Astrocyte of the spinal cord (primary cell): ENCODE results near the gene CLDN9.
"Not testable (repeated sequence)": the region's sequence is repeated elsewhere in the genome, so short reads cannot be mapped to it uniquely, and the experiment has no call there.

Source experiments
- DNase-seq: peaks from one replicate; pipeline ENCODE4 v3.0.0; 2011; ENCODE audit warnings: low read depth, low spot score
- H3K4me3 ChIP-seq: 2 replicates; pipeline ENCODE4 v1.5.1; 2011; ENCODE audit warnings: low read depth, mild to moderate bottlenecking, low read length, moderate library complexity
- in situ Hi-C: cut with HindIII; loops from 2 replicates; pipeline ENCODE4 v1.10.0; 2017; ENCODE audit warnings: low sequenced_read_pairs
- TF ChIP-seq, protein P1 (sequence below): IDR thresholded peaks from 2 replicates; pipeline ENCODE4 v1.5.1; 2012; ENCODE audit warnings: low read depth, mild to moderate bottlenecking, low read length, inconsistent platforms

The CLDN9 gene

DNA sequence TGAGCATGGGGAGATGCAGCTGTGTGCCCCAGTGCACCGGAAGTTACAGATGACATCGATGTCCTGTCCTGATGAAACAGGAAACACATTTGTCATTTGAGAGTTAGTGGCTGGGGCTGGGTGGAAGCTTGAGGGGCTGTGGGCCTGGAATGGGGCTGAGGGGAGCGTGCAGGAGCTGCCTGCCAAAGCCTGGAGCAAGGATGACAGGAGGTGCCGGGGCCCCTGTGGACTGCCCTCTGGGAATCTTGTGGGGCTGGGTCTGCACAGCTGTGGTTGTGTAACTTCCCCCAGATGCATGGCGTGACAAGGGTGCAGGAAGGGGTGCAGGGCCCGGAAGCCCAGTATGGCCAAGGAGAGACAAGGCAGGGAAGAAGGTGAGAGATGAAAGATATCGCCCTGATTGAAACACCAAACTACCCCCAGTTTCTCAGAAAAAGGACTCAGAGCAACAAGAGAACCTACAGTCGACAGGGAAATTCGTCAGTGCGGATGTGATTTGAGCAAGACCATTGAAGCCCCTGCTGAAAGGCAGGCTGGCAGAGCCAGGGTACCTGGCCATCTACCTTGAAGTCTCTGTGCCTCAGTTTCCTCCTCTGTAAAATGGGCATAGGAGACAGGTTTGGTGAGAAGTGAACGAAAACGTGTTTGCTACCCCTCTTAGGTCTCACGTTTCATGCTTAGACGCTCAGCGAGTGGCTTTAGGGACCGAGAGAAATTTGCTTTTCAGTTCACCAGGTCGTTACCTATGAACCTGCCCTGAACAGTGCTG, 42.4 kb downstream of the CLDN9 start:
- no peak for DNase-seq
- H3K4me3 ChIP-seq: no peak overlapping the region
- TF ChIP-seq, protein P1, sequence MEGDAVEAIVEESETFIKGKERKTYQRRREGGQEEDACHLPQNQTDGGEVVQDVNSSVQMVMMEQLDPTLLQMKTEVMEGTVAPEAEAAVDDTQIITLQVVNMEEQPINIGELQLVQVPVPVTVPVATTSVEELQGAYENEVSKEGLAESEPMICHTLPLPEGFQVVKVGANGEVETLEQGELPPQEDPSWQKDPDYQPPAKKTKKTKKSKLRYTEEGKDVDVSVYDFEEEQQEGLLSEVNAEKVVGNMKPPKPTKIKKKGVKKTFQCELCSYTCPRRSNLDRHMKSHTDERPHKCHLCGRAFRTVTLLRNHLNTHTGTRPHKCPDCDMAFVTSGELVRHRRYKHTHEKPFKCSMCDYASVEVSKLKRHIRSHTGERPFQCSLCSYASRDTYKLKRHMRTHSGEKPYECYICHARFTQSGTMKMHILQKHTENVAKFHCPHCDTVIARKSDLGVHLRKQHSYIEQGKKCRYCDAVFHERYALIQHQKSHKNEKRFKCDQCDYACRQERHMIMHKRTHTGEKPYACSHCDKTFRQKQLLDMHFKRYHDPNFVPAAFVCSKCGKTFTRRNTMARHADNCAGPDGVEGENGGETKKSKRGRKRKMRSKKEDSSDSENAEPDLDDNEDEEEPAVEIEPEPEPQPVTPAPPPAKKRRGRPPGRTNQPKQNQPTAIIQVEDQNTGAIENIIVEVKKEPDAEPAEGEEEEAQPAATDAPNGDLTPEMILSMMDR: no peak
- in situ Hi-C loops: no loop called here

DNA sequence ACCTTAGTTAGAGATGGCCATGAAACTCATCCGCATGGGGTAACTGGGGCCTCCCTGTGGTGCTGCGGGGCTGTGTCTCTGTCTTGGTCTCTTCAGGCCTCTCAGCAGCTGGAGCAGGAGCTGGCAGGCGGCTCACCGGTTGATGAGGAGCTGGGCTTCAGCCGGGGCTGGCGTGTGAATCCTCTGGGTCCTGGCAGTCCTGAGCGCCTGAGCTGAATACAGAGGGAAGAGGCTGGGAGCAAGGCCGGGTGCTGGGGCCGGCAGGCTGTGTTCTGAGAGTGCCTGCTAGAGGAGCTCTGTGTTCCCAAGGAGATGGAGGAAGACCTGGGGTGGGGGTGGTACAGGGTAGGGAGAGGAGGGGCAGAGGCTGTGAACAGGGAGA, 43.0 kb downstream of the CLDN9 start:
- DNase-seq, in situ Hi-C loops, H3K4me3 ChIP-seq: not testable (repeated sequence)

DNA sequence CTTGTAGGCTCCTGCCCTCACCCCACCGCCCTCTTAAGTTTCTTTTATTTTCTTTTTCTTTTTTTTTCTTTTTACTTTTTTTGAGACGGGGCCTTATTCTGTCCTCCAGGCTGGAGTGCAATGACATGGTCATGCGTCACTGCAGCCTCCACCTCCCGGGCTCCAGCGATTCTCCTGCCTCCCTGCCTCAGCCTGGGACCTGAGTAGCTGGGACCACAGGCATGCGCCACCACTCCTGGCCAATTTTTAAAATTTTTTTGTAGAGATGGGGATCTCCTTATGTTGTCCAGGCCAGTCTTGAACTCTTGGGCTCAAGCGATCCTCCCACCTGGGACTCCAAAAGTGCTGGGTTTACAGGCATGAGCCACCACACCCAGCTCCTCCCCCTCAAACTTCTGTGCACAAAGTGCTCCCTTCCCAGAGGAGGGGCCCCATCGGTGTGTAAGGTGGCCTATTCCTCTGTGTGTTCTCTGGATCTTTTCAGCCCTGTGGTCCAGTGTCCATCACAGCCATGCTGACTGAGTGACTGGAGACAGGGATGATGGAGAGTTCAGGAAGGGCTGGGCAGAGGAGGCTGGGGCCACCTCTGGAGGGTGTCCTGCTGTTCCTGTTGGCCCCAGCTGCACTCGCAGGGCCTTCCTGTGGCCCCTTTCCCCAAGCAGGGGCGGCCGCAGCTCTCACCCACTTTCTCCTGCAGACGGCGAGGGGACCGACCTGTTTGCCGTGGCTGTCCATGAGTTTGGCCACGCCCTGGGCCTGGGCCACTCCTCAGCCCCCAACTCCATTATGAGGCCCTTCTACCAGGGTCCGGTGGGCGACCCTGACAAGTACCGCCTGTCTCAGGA, 43.8 kb downstream of the CLDN9 start:
- TF ChIP-seq, protein P1: no peak
- in situ Hi-C loops: no loop called here
- no peak overlapping the region for H3K4me3 ChIP-seq
- no peak for DNase-seq

DNA sequence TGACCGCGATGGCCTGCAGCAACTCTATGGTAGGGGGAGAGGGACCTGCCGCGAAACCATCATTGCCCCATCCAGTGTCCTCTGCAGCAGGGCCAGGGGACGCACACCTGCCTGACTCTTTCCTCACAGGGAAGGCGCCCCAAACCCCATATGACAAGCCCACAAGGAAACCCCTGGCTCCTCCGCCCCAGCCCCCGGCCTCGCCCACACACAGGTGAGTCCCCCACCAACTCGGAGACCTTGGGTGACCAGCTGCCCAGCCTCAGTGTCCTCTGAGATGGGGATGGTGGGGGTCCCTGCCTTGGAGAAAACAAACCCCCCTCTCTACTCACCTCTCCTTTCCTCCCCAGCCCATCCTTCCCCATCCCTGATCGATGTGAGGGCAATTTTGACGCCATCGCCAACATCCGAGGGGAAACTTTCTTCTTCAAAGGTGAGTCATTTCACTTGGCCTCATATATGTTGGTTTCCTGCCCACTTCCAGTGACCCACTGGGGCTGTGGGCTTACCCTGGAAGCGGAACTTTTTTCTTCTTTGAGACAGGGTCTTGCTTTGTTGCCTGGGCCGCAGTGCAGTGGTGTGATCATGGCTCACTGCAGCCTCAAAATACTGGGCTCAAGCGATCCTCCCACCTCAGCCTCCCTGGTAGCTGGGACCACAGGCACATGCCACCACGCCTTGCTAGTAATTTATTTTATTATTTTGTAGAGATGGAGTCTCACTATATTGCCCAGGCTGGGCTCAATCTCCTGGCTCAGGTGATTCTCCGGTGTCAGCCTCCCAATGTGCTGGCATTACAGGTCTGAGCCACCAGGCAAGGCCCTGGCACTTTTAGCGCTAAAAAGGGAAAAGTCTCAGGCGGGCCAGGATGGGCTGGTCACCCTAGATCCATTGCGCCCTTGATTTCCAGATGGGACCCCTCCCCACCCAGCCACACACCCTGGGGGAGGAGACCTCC, 44.7 kb downstream of the CLDN9 start:
- DNase-seq: no peak
- TF ChIP-seq, protein P1: no peak
- H3K4me3 ChIP-seq: no peak overlapping the region
- in situ Hi-C loops: no loop called here

DNA sequence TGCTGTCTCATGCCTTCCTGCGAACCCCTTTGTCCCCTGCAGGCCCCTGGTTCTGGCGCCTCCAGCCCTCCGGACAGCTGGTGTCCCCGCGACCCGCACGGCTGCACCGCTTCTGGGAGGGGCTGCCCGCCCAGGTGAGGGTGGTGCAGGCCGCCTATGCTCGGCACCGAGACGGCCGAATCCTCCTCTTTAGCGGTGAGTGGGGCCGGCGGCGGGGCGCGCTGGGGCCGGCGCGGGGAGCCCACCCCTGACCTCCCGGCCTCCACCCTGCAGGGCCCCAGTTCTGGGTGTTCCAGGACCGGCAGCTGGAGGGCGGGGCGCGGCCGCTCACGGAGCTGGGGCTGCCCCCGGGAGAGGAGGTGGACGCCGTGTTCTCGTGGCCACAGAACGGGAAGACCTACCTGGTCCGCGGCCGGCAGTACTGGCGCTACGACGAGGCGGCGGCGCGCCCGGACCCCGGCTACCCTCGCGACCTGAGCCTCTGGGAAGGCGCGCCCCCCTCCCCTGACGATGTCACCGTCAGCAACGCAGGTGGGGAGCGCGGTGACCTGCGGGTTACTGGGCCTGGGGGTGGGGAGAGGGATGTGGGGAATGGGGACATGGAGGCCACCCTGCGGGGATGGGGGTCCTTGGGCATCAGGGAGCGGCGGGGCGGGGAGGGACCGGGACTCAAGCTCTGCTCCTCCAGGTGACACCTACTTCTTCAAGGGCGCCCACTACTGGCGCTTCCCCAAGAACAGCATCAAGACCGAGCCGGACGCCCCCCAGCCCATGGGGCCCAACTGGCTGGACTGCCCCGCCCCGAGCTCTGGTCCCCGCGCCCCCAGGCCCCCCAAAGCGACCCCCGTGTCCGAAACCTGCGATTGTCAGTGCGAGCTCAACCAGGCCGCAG, 45.7 kb downstream of the CLDN9 start:
- TF ChIP-seq, protein P1: peak; percentile 6
- peak; percentile 24 for DNase-seq
- H3K4me3 ChIP-seq: peak overlapping the region; percentile 76
- in situ Hi-C loops: no loop called here

DNA sequence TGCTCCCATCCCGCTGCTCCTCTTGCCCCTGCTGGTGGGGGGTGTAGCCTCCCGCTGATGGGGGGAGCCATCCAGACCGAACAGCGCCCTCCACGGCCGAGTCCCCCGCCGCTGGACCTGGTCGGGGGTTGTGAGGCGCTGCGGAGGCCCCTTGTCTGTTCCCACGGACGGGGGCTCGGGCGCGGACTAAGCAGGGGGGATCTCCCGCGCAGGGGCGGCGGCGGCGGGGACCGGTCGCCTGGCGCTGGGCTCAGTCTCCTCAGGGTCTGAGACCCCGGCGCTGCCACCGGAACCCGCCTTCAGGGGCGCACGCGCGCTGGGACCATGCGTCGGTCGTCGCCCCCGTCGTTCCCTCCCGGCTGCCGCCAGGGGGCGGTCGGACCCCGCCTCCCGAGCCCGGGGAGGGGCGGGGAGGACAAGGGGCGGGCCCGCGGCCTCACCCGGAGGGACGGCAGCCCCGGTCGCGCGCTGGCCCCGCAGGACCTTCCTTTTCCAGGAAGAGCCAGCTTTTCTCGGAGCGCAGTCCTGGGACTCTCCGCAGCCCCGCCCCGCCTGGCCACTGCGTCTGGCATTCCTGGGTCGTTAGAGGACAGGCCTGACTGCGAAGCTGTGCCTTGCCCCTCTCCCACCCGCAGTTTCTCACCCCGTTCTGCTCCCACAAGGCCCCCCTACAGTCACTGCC, 46.5 kb downstream of the CLDN9 start:
- DNase-seq: peak; percentile 76
- peak overlapping the region; percentile 76 for H3K4me3 ChIP-seq
- in situ Hi-C loops: no loop called here
- TF ChIP-seq, protein P1: peak; percentile 70
